HepG2 (cell line): ENCODE data around the gene RBM26. TPM values are rescaled to one million over a fixed set of nuclear protein-coding genes. Genes with fewer than 3 reads are reported as not detected.

ENCODE experiments used
- CHD4 ChIP-seq: fragments of 200-600 bp; sonication (generic); IDR thresholded peaks from 2 replicates; pipeline ENCODE4 v1.7.0; 2017; ENCODE audit warnings: mild to moderate bottlenecking, low read length, borderline replicate concordance
- GATAD2A ChIP-seq: IDR thresholded peaks from 2 replicates; pipeline ENCODE4 v1.6.1; 2016
- KIAA2018 ChIP-seq: sonication (generic); formaldehyde crosslinking; IDR thresholded peaks from 2 replicates; pipeline ENCODE4 v1.5.0; 2020; ENCODE audit warnings: mild to moderate bottlenecking, missing genetic modification reagents, borderline replicate concordance
- MYNN ChIP-seq: sonication (generic); formaldehyde crosslinking; IDR thresholded peaks from 2 replicates; pipeline ENCODE4 v1.4.0; 2020; ENCODE audit warnings: mild to moderate bottlenecking, low read depth, missing genetic modification reagents
- RAD51 ChIP-seq: fragments of 450-650 bp; IDR thresholded peaks from 2 replicates; pipeline ENCODE4 v1.6.1; 2016; ENCODE audit warnings: borderline replicate concordance
- REXO4 ChIP-seq: sonication (generic); formaldehyde crosslinking; IDR thresholded peaks from 2 replicates; pipeline ENCODE4 v1.8.0; 2022; ENCODE audit warnings: missing genetic modification reagents, mild to moderate bottlenecking, borderline replicate concordance
- RFXANK ChIP-seq: IDR thresholded peaks from 2 replicates; pipeline ENCODE4 v1.6.1; 2016
- SRSF9 ChIP-seq: fragments of 200-400 bp; formaldehyde crosslinking; IDR thresholded peaks from 2 replicates; pipeline ENCODE4 v1.6.1; 2018; ENCODE audit warnings: borderline replicate concordance, mild to moderate bottlenecking, low read depth, low read length; ENCODE audit not compliant: insufficient read depth, poor library complexity, severe bottlenecking
- ZGPAT ChIP-seq: IDR thresholded peaks from 2 replicates; pipeline ENCODE4 v1.6.1; 2016; ENCODE audit warnings: mild to moderate bottlenecking
- ZMAT3 ChIP-seq: sonication (generic); formaldehyde crosslinking; conservative IDR thresholded peaks from 2 replicates; pipeline ENCODE4 v1.7.0; 2021; ENCODE audit warnings: missing genetic modification reagents
- ZMYM2 ChIP-seq: sonication (generic); formaldehyde crosslinking; IDR thresholded peaks from 2 replicates; pipeline ENCODE4 v1.8.0; 2022; ENCODE audit warnings: mild to moderate bottlenecking, missing genetic modification reagents
- ZNF138 ChIP-seq: sonication (generic); formaldehyde crosslinking; IDR thresholded peaks from 2 replicates; pipeline ENCODE4 v1.5.0; 2020; ENCODE audit warnings: mild to moderate bottlenecking, low read depth, missing genetic modification reagents
- ZNF3 ChIP-seq: IDR thresholded peaks from 2 replicates; pipeline ENCODE4 v1.7.0; 2017; ENCODE audit warnings: inconsistent platforms
- polyA plus RNA-seq, 8 experiments: library from polyadenylated mRNA; depleted of rRNA in 3 of 8; stranded (reverse) in 7 of 8; unstranded in 1 of 8; fragments of >200 nt; fragmentation: Illumina TruSeq in 4 of 8; extraction: Trizol in 4 of 8; gene quantifications; 2 replicates each; pipeline versions ENCODE4 v1.2.1 to v1.2.3, GENCODE V29; 2011 to 2016; ENCODE audit warnings: low read depth in 4 of 8, missing spikeins in 1 of 8, mixed read lengths in 1 of 8; ENCODE audit not compliant: insufficient read depth in 1 of 8
- total RNA-seq, 5 experiments: library from RNA; depleted of rRNA; stranded (reverse); fragments of >200 nt; fragmentation: Illumina TruSeq; extraction: Trizol; gene quantifications; 2 replicates each; pipeline ENCODE4 v1.2.3, GENCODE V29; 2016; ENCODE audit warnings: low read depth in 1 of 5
- TF ChIP-seq, protein P1 (sequence below): fragments of 450-650 bp; IDR thresholded peaks from 2 replicates; pipeline ENCODE4 v1.6.1; 2016
- TF ChIP-seq, protein P2 (sequence below): sonication (generic); formaldehyde crosslinking; conservative IDR thresholded peaks from 2 replicates; pipeline ENCODE4 v1.8.0; 2022; ENCODE audit warnings: missing genetic modification reagents

The RBM26 gene
- total and polyA plus RNA-seq, 2 of the 13 experiments (the other 11 are each of a cell fraction or from before 2014, with no cell fraction given) = 19.4 to 34.4 TPM

- 0 out of 2 replicates have a peak, but pooled peaks have one; percentile 59 for TF ChIP-seq ZGPAT (CRISPR knock-in tag)
- no peak for TF ChIP-seq ZNF3 (CRISPR knock-in tag)
- no peak for TF ChIP-seq ZMYM2 (CRISPR knock-in tag)
- no peak for TF ChIP-seq ZNF138 (CRISPR knock-in tag)
- TF ChIP-seq KIAA2018 (CRISPR knock-in tag) = no peak
- peak; percentile 50; the same call in 1 of the 2 replicates for TF ChIP-seq GATAD2A (CRISPR knock-in tag)
- no peak for TF ChIP-seq SRSF9
- no peak for TF ChIP-seq CHD4
- TF ChIP-seq, protein P1, sequence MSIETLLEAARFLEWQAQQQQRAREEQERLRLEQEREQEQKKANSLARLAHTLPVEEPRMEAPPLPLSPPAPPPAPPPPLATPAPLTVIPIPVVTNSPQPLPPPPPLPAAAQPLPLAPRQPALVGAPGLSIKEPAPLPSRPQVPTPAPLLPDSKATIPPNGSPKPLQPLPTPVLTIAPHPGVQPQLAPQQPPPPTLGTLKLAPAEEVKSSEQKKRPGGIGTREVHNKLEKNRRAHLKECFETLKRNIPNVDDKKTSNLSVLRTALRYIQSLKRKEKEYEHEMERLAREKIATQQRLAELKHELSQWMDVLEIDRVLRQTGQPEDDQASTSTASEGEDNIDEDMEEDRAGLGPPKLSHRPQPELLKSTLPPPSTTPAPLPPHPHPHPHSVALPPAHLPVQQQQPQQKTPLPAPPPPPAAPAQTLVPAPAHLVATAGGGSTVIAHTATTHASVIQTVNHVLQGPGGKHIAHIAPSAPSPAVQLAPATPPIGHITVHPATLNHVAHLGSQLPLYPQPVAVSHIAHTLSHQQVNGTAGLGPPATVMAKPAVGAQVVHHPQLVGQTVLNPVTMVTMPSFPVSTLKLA = no peak
- TF ChIP-seq REXO4 (CRISPR knock-in tag) = no peak
- TF ChIP-seq, protein P2, sequence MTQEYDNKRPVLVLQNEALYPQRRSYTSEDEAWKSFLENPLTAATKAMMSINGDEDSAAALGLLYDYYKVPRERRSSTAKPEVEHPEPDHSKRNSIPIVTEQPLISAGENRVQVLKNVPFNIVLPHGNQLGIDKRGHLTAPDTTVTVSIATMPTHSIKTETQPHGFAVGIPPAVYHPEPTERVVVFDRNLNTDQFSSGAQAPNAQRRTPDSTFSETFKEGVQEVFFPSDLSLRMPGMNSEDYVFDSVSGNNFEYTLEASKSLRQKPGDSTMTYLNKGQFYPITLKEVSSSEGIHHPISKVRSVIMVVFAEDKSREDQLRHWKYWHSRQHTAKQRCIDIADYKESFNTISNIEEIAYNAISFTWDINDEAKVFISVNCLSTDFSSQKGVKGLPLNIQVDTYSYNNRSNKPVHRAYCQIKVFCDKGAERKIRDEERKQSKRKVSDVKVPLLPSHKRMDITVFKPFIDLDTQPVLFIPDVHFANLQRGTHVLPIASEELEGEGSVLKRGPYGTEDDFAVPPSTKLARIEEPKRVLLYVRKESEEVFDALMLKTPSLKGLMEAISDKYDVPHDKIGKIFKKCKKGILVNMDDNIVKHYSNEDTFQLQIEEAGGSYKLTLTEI (CRISPR knock-in tag) = no peak
- TF ChIP-seq MYNN = no peak
- TF ChIP-seq RFXANK (CRISPR knock-in tag) = no peak
- no peak for TF ChIP-seq RAD51
- no peak for TF ChIP-seq ZMAT3 (CRISPR knock-in tag)
Measured at GRCh38 chr13:79405831-79406596, at the start of gene RBM26 (continued).
